ENCODE data around the gene BCDIN3D. TPM values are rescaled to one million over a fixed set of nuclear protein-coding genes. Genes with fewer than 3 reads are reported as not detected.
A peak's percentile ranks its signal among the peaks of the same experiment; 100 is the strongest.
"Not testable (repeated sequence)": the region's sequence is repeated elsewhere in the genome, so short reads cannot be mapped to it uniquely, and the experiment has no call there.

BCDIN3D gene
- total RNA-seq, 1 donor from 2014 or later = 4.3 TPM

DNA sequence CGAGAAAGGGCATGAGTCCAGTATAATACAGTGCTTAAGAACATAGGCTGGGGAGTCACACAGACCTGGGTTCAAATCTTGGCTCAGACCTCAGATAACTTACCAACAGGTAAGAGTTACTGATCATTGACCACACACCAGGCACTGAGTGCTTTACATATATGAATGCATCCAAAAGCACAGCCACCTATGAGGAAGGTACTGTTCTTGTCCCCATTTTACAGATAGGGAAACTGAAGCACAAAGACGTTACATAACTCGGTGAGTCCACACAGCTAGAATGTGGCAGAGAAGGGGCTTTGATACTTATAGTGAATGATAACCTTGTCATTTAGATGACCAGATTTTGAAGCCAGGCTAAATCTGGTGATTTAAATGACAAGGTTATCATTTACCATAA is 33.2 kb upstream of the BCDIN3D start:
- no peak for DNase-seq

DNA sequence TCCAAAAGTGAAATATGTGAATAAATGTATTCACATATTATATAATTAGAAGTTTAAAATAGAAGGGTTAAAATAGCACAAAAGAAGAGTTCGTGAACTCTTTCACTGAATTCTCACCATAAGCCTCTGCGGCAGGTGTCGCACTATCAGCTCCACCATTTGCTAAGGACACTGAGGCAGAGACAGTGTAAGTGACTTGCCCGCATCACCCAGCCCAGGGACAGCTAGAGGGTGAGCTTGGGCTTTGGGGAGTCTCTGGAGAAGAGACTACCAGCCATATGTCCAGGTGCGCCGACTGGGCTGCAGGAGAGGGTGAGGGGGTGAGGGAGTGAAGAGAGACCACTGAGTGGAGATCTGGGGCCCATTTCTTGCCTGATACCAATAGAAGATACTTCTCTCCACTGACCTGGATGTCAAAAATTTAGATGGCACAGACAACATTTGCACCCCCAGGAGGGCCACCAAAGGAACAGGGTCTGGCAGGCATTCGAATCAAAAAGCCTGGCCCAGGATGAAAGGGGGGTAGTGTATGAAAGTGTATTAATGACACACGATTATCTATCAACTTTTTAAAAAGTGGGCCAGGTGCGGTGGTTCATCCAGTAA is 32.3 kb upstream of the BCDIN3D start:
- DNase-seq = no peak

DNA sequence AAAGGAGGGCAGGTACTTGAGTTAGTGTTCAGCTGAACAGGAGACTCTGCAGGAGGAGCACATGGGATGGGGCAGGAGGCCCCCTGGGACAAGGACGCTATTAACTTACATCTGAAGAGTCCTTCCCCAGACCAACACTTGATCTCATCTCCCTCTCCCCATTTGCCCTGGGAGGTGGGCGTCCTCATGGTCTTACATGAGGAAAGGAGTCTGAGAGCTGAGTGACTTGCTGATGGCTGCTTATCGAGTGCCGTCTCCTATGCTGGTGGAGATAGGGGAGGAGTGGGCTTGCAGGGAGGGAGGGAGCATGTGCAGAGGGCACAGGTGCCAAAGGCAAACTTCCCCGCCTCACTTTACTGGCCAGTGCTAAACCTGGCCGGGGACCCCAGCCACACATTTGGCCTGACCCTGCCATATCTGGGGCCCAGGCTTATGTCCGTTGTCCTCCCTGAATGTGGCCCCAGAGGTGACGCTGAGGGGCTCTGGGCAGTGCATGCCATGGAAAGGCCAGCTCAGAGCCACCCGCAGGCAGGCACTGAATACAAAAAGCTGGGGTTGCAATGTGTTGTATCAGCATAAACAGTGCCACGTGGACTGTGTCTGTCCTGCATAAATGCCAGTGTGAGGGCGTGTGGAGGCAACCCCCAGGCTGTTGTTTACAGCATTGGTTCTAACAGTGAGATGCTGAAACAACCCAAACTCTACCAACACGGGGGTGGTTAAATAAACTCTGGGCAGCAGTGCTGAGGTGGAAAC is 31.4 kb upstream of the BCDIN3D start:
- no peak for DNase-seq

DNA sequence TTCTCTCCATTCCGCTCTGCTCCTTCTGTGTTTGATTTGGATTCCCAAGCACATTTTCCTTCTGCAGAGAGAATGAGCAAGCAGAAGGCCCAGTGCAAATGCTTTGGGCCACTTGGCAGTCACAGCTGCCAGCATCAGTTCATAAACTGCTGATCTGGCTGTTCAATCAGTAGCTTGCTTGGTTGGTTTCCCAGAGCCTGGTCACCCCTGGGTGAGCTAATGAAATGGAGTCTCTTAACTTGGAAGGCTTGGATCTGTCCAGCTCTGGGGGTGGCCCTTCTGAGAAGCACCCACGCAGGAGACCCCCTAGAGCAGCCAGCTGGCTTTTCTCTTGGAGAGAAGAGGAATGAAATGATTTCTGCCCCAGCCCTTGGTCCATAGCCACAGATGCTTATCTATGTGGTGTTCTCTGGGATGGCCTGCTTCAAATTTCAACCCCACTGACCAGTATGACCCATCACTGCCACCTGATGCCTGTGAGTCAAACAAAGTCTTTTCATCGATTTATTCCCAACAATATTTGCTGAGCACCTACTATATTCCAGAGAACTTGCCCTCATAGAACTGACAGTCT is 30.5 kb upstream of the BCDIN3D start:
- DNase-seq = no peak

DNA sequence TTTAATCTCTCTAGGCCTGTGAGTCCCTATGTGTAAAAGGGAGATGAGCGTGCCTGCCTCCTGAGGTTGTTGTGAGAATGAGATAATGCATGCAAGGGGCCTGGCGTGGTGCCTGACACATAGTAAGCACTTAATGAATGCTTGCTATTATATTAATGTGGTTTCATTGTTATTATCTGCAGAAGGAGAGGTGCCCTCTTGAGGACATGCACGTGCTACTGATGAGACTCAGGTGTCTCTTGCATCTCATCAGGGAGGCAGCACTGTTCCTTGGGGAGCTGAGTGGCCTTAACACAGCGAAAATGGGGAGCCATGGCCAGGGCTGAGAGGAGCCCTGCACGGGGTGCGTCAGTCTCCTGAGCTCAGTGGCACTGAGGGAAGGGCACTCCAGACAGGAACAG is 29.9 kb upstream of the BCDIN3D start:
- DNase-seq = no peak

DNA sequence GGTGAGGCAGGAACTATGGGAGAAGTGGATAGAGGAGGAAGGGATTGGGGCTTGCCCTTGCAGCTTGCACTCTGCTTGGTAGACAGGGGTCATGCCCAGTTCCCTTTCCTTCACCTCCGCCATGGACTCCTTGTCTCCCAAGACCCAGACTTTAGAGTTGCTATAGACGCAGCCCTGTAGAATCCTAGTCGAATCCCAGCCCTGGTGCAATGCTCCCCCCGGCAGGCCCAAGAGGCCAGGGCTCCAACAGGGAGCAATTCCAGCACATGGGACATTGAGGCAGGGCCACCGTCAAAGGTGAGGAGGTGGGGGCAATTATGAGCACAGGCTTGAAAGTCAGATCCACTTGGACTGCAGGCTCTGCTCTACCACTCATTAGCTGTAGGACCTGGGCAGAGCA is 29.5 kb upstream of the BCDIN3D start:
- DNase-seq = no peak

DNA sequence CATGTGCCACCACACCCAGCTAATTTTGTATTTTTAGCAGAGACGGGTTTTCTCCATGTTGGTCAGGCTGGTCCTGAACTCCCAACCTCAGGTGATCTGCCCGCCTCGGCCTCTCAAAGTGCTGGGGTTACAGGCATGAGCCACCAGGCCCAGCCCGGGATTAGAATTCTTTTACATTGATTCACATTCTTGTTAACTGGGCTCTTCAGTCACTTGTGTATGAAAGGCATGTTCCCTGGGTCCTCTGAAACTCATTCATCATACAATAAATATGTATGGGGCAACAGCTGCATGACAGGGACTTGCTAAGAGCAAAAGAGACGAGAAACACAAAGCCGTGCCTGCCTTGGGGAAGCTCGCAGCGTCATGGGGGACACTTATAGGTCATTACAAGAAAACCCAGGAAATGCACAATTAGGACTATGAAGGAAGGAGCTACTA is 28.9 kb upstream of the BCDIN3D start:
- DNase-seq = not testable (repeated sequence)

DNA sequence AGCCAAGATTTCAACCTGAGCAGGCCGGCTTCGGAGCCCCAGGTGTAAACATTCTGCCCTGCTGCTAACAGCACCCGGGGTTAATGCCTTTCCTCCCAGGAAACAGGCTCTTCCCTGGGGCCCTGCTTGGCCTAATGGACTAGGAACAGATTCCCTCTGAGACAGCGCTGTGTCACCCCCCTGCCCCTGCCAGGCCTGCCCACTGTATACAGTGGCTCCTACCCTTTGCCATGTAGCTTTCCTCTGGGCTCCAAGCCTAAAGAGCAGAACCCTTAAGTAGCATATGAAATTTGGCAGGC is 28.3 kb upstream of the BCDIN3D start:
- no peak for DNase-seq

DNA sequence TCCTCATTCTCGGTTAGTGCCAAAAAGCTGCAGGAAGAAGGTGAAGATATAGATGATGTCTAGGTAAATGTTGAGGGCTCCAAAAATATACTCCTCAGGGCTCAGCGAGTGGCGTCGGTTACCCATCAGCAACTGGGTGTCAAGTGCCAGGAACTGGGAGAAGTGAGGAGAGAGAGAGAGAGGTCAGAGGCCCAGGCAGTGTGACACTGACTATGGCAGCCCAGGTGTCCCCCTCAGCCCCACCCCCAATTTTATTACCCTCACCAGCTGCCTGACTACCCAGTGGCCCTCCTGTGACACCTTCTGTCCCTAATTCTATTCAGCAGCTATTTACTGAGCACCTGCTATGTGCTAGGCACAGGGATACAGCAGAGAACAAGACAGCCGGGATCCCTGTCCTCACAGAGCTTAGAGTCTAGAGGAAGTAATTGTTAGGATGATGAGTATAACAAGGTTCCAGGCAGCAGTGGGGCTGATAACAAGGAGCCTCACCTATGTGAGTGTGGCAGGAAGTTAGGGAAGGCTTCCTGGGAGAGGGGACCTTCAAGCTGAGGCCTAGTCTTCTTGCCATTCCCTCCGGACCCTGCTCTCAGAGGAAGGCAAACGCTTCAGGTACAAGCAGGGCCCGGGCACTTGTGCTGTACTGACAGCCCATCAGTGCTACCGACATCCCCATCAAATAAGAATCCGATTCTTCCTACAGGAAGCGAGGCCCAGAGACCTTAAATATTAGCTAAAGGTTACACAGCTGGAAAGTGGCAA is 27.8 kb upstream of the BCDIN3D start:
- no peak for DNase-seq

DNA sequence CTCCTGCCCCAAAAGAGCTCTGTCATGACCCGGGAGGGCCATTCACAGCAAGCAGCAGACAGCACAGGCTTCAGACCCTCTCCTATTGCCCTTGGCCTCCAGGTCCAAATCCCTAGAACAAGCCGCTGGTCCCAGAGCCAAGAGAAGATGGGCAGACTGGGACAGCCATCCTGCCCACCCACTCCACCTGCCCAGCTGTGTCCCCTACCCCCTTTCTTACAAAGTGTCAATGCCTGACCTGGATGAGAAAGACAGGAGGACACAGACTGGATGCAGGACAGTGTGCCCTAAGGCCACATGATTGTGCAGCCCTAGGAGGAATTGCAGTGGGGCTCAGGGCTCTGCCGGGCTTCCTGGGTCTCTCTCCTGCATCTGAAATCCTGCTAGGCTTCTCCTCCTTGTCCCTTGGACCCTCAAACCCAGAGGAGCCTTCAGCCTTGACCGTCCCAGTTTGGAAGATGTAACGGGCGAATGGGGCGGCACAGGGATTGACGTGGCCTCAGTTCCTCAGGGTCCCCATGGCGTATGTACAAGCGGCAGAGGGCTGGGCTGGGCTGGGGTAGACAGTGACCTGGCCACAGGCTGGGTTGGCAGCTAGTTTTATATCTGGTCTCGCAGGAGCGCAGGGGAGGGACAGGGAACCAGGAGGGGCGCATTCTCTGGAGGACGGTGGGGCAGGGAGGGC is 27.1 kb upstream of the BCDIN3D start:
- DNase-seq = no peak

DNA sequence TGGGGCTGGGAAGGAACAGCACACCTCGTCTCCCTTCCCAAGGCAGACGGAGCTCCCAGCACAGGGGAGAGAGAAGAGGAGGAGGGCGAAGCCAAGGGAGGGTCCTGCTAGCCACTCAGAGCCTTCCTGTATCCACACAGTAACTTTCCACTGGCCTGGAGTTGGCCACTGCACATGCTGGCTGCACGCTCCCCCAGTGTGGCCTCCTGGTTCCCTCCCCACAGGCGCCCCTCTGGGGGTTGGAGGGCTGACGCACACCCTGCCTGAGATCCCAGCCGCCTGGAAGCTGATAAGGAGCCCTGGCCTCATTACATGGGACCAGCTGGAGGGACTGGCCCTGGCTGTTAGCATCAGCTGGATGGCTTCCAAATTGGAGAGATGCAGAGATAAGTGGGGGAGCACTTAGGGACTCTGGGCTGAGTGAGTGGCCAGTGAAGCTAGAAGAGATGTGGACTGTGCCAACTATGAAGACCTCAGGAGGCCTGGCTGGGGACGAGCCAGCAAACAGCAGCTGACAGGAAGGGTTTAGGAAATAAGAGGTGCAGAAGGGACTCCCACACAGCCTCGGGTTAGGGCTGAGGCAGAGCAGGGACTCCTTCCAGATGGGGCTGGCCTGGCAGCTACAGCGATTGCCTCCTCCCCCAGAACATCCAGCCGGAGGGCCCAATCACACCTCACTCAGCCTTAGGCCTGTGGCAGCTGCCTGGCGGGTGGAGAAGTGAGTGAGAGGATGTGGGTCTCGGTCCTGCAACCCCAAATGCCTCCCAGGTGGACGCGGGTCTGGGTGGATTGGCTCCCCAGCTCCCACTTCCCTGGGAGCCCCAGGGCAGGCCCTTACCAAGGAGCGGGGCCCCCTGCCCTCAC is 26.3 kb upstream of the BCDIN3D start:
- peak; percentile 99 for DNase-seq

DNA sequence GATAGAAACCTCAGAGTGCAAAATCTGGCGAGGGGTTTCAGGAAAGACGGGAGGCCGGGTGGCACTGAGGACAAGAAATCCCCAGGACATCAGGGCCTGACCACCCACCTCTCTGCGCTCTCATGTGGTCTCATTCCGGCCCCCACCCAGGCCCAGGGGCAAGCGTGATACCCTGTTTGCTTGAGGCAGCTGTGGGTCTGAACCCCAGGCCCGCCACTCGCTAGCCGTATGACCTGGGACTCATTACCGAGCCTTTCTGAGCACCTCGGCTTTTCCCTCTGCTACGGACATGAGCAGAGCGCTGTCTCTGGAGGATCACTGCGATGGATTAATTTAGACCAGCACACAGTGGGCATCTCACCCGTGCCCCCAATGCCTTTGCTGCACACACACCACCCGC is 25.5 kb upstream of the BCDIN3D start:
- DNase-seq = no peak

DNA sequence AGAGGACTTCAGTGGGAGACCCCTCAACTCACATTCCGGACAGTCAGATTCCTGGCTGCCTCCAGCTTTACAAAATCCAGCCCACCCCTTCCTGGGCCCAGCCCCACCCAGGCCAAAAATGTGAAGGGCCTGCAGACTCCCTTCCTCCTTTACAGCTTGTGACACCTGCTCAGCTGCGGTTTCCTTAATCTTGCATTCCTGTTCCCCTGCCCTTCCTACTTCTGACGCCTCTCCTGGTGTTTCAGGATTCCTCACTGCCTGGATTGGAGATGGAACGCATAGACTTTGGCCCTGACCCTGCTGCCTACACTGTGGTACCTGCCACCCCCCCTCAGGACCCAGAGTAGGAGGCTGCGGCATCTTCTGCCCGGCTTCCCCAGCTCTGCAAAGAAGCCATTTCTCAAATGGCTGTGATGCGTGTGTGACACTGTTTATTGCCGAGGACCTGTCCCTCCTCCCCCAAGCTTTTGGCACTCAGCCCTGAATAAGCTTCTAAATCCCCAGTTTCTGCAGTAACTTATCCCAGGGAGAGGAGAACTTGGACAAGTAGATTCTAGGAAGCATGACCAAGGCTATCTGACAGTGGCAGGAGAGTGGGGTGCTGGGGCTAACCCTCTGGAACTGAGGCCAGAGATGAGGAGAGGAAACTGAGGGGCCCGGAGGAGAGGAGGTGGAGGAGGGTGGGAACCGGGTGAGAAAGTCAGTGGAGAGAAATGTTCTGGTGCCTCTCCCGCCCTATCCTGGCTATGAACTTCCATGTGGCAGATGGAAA is 24.9 kb upstream of the BCDIN3D start:
- DNase-seq = no peak

DNA sequence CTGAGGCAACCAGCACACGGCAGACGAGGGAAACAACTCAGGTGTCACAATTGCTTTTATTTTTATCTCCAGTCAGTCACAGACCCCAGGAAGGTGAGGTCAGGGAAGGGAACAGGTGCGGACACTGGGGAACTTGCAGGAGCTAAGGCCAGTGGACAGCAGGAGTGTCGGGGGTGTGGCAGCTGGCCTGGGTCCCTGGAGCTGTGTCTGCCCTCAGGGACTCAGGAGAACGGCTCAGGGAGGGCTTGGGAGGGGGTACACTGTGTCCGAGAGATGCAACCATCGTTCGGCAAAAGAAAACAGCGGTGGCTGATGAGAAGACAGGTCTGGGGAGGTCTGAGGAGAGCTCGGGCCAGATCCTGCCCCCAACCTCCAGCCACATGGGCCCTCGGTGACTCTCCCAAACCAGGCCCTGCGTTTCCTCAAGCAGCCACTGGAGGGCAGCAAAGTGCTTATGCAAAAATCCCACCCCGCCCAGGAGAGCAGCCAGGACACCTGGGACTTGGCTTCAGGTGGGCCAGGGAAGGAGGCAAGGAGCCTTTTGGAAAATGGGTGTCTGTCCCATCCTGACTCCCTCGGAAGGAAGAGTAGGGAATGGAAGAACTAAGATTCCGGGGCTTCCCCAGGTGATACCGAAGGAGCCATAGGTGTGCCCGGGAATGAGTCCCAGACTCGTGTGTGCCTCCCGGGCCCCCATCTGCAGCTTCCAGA is 24.1 kb upstream of the BCDIN3D start:
- DNase-seq = peak; percentile 73

DNA sequence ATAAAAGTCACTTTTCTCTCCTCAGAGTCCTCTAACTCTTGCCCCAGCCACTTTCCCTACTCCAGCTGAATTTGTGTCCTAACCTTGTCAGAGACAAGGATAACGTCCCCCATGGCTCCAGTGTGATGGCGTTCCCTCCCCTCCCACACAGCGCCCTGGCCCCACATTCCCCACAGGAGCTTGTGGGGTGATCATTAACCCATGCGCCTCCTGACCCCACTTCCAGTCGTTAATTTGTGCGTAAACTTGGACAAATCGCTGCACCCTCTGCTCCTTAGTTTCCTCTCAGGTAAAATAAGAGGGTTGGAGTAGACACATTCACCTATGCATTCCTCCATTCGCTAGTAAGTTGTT is 22.9 kb upstream of the BCDIN3D start:
- DNase-seq = no peak

DNA sequence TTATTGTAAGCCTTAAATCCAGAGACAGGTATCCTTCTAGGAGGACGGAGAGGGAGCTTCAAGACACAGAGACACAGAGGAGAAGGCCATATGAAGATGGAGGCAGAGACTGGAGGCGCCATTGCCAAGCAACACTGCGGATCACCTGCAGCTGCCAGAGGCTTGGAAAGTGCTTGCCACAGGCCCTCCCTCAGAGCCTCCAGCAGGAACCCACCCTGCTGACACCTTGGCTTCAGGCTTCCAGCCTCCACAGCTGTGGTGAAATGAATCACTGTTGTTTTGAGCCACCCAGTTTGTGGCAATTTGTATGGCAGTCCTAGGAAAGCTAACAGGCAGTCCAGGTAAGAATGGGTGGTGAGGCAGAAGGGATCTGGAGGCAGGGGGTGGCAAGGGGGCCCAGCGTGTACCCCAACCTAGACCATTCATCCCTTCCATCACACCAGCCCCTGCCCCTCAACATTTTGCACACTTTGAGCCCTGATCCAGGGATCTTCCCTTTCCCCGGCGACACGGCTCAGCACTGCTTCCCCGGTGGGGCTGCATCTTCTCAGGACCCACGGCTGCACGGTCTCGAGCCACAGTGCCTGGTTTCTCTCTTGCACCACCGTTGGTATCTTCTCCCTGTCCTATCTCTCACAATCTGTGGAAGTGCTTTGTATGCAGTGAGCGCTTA is 22.3 kb upstream of the BCDIN3D start:
- DNase-seq = no peak

DNA sequence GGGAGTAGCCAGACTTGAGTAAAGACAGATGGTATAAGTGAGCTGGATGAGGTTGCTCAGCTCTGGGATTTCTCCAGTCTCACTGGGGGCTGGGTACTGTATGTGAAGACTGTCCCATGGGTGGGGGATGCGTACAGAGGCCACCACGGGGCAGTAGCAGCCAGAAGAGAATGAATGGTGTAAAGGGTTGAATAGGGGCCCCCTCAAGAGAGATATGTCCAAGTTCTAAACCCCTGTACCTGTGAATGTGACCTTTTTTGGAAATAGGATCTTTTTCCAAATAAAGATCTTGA is 21.8 kb upstream of the BCDIN3D start:
- DNase-seq = no peak

DNA sequence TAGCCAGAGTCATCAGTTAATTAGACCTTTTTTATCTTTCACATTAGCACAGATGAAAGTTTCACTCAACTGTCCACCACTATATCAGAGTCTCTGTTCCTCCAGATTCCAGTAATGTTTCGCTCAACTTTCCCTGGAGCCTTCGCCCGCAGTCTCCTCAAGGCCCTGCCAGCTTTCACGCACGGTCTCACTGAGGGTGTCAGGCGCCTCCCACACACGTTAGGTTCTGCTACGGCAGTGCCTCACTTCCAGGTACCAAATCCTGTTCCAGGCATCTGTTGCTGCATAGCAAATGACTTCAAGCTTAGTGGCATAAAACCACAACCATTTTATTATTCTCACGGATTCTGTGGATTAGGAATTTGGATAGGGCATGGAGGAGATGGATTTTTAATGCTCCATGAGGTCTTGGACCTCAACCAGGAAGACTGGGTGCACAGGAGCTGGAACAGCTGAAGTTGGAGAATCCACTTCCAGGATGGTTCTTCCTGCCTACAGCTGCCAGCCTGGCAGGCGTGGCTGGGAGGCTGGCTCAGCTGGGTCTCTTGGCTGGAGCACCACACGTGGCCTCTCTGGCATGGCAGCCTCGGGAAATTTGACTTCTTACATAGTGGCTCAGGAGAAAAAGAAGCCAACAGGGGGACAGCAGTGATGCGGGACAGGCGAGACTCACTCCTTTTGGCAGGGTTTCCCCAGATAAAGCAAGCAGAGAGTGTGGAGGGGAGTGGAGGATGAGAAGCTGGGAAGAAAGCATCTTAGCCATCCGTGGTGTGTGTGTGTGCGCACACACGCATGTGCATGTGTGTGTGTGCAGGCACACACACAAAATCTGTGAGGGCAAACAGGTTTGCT is 21.3 kb upstream of the BCDIN3D start:
- DNase-seq = no peak

DNA sequence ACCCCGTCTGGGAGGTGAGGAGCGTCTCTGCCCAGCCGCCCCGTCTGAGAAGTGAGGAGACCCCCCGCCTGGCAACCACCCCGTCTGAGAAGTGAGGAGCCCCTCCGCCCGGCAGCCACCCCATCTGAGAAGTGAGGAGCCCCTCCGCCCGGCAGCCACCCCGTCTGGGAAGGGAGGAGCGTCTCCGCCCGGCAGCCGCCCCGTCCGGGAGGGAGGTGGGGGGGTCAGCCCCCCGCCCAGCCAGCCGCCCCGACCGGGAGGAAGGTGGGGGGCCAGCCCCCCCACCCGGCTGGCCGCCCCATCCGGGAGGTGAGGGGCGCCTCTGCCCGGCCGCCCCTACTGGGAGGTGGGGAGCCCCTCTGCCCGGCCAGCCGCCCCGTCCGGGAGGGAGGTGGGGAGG is 18.0 kb upstream of the BCDIN3D start:
- not testable (repeated sequence) for DNase-seq
